ENCODE measurements around the gene SLC24A1. TPM values are rescaled to one million over a fixed set of nuclear protein-coding genes. Genes with fewer than 3 reads are reported as not detected.

SLC24A1 gene
- total RNA-seq, 1 donor from 2014 or later = 5.4 TPM

DNA sequence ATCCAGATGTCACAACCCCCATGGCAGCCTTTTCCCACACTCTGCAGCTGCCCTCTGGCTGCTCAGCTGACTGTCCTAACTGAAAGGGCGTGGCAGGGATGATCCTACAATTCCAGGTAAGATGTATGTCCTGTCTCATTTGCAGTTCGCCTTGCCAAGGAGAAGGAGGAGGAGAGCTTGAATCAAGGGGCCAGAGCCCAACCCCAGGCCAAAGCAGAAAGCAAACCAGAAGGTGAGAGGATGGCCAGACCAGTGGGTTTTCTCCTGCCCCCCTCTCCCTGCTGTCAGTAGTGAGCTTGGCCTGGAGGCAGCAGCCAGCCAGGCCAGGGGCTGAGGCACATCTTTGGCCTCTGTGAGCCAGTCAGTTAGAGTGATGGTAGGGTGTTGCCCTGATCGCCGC, 22.5 kb downstream of the SLC24A1 start:
- Mint-ChIP-seq H3K9me3 (no peaks in the 10 kb centered on the region), H3K4me3 (no peak overlapping the region), H3K27me3 (ENCODE audit: low read depth) (no peaks in the 10 kb centered on the region), H3K36me3 (ENCODE audit: low read depth) (no peaks in the 10 kb centered on the region), H3K27ac (ENCODE audit: unreplicated experiment) (no peak overlapping the region), H3K4me1 (no peaks in the 10 kb centered on the region)
- no peak for DNase-seq (ENCODE audit: low read depth, low spot score)
- TF ChIP-seq, protein P1, sequence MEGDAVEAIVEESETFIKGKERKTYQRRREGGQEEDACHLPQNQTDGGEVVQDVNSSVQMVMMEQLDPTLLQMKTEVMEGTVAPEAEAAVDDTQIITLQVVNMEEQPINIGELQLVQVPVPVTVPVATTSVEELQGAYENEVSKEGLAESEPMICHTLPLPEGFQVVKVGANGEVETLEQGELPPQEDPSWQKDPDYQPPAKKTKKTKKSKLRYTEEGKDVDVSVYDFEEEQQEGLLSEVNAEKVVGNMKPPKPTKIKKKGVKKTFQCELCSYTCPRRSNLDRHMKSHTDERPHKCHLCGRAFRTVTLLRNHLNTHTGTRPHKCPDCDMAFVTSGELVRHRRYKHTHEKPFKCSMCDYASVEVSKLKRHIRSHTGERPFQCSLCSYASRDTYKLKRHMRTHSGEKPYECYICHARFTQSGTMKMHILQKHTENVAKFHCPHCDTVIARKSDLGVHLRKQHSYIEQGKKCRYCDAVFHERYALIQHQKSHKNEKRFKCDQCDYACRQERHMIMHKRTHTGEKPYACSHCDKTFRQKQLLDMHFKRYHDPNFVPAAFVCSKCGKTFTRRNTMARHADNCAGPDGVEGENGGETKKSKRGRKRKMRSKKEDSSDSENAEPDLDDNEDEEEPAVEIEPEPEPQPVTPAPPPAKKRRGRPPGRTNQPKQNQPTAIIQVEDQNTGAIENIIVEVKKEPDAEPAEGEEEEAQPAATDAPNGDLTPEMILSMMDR (conservative IDR thresholded peaks at IDR 0.05) = no peak

DNA sequence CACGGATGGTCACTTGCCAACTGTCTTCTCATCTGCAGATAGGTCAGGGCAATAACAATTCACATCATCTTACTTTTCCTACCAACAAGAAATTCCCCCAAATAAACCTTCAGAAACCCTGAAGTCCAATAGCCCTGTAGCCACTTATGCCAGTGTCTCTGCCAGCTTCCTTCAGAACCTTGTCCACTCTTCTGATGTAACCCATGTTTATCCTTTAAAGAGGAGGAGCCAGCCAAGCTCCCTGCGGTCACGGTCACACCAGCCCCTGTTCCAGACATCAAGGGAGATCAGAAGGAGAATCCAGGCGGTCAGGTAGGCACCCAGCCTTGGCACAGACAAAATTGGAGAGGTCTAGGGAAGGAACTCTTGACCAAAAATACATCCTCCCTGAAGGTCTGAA, 23.7 kb downstream of the SLC24A1 start:
- Mint-ChIP-seq H3K4me3 (no peak overlapping the region), H3K36me3 (ENCODE audit: low read depth) (no peaks in the 10 kb centered on the region), H3K27ac (ENCODE audit: unreplicated experiment) (peak overlapping the region; percentile 75), H3K9me3 (no peaks in the 10 kb centered on the region), H3K4me1 (no peaks in the 10 kb centered on the region), H3K27me3 (ENCODE audit: low read depth) (no peaks in the 10 kb centered on the region)
- TF ChIP-seq, protein P1 (conservative IDR thresholded peaks at IDR 0.05) = no peak
- DNase-seq (ENCODE audit: low read depth, low spot score) = no peak

DNA sequence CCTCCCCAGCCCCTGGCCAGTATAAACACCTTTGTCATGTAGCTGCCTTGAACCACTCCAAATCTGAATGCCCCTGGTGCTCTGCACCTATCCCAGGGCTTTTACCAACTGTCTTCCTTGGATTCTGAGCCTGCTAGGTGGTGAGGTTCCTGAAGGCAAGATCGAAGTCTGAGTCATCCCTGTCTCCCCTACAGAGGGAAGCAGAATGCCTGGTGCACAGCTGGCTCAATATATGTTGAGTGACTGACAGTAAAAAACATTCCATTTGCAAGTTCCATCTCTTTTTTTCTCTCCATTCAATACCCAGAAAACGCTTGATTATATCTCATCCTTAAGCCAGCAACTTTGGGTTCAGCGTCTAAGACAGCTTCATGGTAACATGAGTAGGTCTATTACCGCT, 24.7 kb downstream of the SLC24A1 start:
- DNase-seq (ENCODE audit: low read depth, low spot score) = no peak
- Mint-ChIP-seq H3K36me3 (ENCODE audit: low read depth) (no peaks in the 10 kb centered on the region), H3K4me1 (no peaks in the 10 kb centered on the region), H3K9me3 (no peaks in the 10 kb centered on the region), H3K4me3 (no peak overlapping the region), H3K27ac (ENCODE audit: unreplicated experiment) (no peak overlapping the region), H3K27me3 (ENCODE audit: low read depth) (no peaks in the 10 kb centered on the region)
- TF ChIP-seq, protein P1 (conservative IDR thresholded peaks at IDR 0.05) = no peak

DNA sequence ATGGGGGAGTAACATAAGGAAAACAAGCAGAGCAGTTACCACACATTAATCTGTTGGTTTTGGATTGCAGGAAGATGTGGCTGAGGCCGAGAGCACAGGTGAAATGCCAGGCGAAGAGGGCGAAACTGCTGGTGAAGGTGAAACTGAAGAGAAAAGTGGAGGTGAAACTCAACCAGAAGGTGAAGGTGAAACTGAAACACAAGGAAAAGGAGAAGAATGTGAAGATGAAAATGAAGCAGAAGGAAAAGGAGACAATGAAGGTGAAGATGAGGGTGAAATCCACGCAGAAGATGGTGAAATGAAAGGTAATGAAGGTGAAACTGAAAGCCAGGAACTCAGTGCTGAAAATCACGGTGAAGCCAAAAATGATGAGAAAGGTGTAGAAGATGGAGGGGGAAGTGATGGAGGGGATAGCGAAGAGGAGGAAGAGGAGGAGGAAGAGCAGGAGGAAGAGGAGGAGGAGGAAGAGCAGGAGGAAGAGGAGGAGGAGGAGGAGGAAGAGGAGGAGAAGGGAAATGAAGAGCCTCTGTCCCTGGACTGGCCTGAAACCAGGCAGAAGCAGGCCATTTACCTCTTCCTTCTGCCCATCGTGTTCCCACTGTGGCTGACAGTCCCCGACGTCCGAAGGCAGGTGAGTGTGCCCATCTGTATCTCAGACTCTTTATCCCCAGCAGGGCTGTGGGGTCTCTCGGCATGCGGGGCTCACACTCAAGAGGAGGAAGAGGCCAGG, 28.7 kb downstream of the SLC24A1 start:
- Mint-ChIP-seq H3K36me3 (ENCODE audit: low read depth) (no peaks in the 10 kb centered on the region), H3K4me1 (no peaks in the 10 kb centered on the region), H3K9me3 (no peaks in the 10 kb centered on the region), H3K27ac (ENCODE audit: unreplicated experiment) (no peak overlapping the region), H3K4me3 (no peak overlapping the region), H3K27me3 (ENCODE audit: low read depth) (no peaks in the 10 kb centered on the region)
- no peak for DNase-seq (ENCODE audit: low read depth, low spot score)
- TF ChIP-seq, protein P1 (conservative IDR thresholded peaks at IDR 0.05) = no peak

DNA sequence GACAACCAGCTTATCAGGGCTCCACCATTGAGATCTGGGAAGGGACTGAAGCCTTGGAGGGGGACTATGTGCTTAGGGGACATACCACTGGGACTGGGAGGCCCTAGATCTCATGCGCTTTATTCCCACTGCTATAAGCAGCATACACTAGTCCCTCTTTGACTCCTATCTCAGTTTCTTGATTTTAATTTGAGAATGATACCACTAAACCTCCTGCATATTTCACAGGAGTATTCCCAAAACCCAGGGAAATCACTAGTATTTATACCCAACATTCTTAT, 29.2 kb downstream of the SLC24A1 start:
- Mint-ChIP-seq H3K27me3 (ENCODE audit: low read depth) (no peaks in the 10 kb centered on the region), H3K4me3 (no peak overlapping the region), H3K4me1 (no peaks in the 10 kb centered on the region), H3K9me3 (no peaks in the 10 kb centered on the region), H3K36me3 (ENCODE audit: low read depth) (no peaks in the 10 kb centered on the region), H3K27ac (ENCODE audit: unreplicated experiment) (no peak overlapping the region)
- TF ChIP-seq, protein P1 (conservative IDR thresholded peaks at IDR 0.05) = no peak
- DNase-seq (ENCODE audit: low read depth, low spot score) = no peak

All from neural crest cell (in vitro differentiated cells).